Measurements from ENCODE around the gene POLR3K.

- TF ChIP-seq POLR2A (IDR thresholded peaks at IDR 0.05; ENCODE audit: low read depth, low read length) (no peak), POLR2AphosphoS5 (IDR thresholded peaks at IDR 0.05; ENCODE audit: low read depth, low read length) (no peak)
These were observed 10.1 kb downstream of the POLR3K start for GRCh38 chr16:43294-43693.

All from GM12892 (cell line).